Right renal pelvis (tissue), 4 donors: ENCODE data around the gene LHPP. TPM values are rescaled to one million over a fixed set of nuclear protein-coding genes. Genes with fewer than 3 reads are reported as not detected.

Experiments
- DNase-seq, 4 donors: peaks; one replicate each; pipeline ENCODE4 v3.0.0-alpha.2; 2013; ENCODE audit warnings: low read depth in 4 of 4, low spot score in 3 of 4, missing footprints in 1 of 4
- polyA plus RNA-seq, 4 donors: library from polyadenylated mRNA; unstranded; fragments of 120-200 nt; gene quantifications; one replicate each; pipeline ENCODE4 v1.2.1, GENCODE V29; 2013; ENCODE audit not compliant: insufficient read length in 4 of 4

The LHPP gene
- polyA plus RNA-seq, 4 donors: 18.1 to 23.5 (median 21.8) TPM

GRCh38 chr10:124447751-124448466 is 13.7 kb upstream of the LHPP start:
- no peak for DNase-seq

- DNase-seq: no peak
Observed at GRCh38 chr10:124448696-124449169, 12.9 kb upstream of the LHPP start.

GRCh38 chr10:124449170-124450011 is 12.2 kb upstream of the LHPP start:
- DNase-seq: no peak

DNA sequence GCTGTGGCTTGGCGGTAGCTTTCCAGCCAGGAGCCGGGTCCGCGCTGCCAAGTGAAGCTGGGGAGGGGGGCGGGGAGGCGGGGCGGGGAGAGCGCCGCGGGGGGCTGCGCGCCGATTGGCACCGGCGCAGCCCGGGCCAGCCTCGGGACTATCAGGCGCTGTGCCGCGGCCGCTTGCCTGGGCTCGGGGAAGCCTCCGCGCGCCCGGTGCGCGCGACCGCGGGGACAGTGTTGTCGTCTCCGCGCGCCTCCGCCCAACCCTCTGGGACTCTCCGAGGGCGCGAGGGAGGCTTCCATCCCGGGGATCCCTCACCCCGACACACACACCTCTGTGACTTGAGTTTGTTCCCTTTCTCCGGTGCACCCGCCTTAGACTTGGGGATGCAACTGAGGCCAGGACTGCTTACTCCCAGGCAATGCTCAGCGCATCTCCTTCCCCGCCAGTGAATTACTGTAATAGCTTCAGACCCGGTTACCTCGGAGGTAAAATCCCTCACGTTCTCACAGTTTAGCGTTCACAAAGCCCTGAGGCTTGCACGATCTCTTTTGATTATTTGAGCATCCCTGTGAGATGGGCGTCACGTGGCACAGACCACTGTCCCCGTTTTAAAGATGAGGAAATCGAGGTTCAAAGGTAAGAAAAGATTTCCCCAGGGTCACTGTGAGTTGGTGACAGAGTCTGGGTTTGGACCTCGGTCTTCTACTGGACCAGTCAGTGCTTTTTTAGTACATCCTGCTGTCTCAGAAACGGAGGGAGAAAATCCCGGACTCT is 11.4 kb upstream of the LHPP start, which contains the start of gene NKX1-2:
TSS of gene NKX1-2 (minus strand) at position 24 of the 771 bp plus-strand sequence. CDS start 92 bp downstream, outside the sequence.
- DNase-seq: no peak

DNA sequence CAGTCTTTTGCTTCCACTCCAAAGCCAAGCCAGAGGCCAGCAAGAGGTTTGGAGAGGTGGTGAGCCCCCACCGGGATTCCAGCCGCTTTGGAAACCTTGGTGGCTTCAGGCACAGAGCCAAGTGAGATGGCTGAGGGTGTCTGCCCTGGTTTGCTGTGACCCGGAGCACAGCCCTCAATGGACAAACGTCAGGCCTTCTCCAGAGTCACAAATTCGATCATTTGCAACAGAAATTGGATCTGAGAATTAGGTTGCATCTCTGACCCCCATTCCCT is 10.9 kb upstream of the LHPP start:
- DNase-seq: no peak

- DNase-seq: no peak
Observed at GRCh38 chr10:124451276-124451675, 10.3 kb upstream of the LHPP start.

- DNase-seq: no peak
Observed at GRCh38 chr10:124453960-124454610, 7.5 kb upstream of the LHPP start.

GRCh38 chr10:124455441-124455840 is 6.2 kb upstream of the LHPP start:
- no peak for DNase-seq

DNA sequence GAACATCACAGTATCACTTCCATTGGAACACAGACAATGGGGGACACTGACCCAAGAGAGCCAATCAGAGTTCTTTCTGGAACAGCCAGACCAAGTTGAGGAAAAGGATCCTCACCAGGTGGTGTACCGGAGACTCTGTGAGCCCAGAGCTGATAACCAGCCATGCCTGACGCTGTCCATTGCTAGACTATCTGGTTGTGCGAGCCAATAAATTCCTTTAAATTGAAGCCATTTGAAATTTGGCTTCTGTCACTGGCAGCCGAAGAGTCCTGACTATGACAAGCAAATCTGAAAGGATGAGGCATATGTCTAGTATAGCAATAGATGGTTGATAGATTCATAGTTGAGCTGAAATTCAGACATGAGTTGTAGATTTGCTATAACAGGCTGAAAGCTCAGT is 3.1 kb upstream of the LHPP start:
- no peak for DNase-seq

DNA sequence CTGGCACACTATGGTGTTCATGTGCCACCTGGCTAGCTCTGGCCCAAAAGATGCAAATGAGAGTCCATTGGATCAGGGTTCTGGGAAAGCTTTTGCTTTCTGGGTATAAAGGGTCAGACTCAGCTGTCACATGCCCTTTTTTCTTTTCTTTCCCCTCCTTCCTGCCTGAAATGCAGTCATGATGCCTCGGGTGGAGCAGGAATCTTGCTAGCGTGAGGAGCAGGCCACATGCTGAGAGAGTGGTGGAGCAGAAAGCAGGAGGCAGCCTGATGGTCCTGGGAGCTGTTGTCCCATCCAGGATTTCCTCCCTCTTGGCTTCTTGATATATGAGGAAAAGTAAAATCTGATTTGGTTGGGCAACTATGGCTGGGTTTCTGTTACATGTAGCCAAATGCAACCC is 2.7 kb upstream of the LHPP start:
- DNase-seq: no peak

- DNase-seq: no peak
Observed at GRCh38 chr10:124459395-124459794, 2.2 kb upstream of the LHPP start.

GRCh38 chr10:124460144-124460543 is 1.5 kb upstream of the LHPP start:
- no peak for DNase-seq

GRCh38 chr10:124462348-124462695 is 699 bp downstream of the LHPP start:
- no peak for DNase-seq

DNA sequence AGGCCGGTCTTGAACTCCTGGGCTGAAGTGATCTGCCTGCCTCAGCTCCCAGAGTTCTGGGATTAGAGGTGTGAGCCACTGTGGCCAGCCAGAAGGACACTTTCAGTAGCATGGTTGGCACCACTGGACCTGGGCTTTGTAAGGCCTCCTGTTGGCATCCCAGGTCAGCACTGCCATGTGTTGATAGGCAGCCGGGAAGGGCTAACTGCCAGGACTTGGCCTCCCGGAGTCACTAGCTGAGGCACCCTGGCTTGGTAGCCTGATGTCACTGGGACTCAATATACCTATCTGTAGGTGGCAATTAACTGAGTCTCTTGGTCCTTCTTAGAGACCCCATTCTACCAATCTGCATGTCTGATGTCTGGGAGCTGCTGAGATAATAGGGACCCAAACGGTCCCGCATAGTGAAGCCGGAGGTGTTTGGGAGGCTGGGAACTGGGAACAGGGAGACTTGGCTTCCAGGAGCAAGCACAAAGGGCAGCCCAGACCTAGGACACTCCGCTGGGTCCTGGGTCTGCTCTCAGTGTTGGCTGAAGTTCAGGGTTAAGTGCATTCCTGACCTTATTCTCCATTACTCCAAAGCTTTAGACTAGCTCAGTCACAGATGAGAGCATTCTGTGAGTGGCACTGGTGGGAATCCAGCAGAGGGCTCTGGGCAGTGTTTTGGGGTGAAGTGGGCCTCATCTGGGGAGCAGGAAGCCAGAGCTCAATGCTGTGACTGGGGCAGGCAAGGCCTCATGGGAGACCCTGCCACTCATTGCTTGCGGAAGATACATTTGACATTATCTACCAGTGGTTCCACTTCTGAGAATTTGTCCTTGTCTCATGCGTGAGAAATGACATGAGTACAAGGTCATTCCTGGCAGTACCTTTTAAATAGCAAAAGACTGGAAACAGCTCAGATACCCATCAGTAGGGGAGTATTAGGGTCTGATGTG is 2.7 kb downstream of the LHPP start:
- no peak for DNase-seq

- no peak for DNase-seq
Observed at GRCh38 chr10:124465003-124465776, 3.6 kb downstream of the LHPP start.

GRCh38 chr10:124465777-124466488 is 4.3 kb downstream of the LHPP start:
- no peak for DNase-seq

DNA sequence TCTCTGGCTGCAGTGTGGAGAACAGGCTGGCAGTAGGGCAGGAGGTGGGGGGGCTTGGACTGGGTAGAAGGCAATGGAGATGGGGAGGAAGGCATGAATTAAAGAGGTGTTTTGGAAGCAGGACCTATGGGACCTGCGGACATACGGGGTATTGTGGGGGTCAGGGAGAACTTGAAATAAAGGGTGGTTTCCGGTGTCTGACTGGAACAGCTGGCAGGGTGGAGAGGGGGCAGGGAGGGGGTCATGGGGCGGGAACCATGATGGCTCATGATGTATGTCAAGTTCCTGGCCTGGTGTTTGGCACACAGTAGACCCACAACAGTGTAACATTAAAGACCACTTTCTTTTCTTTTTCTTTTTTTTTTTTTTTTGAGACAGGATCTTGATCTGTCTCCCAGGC is 5.5 kb downstream of the LHPP start:
- no peak for DNase-seq

- DNase-seq: no peak
Observed at GRCh38 chr10:124468624-124469023, 7.0 kb downstream of the LHPP start.
